Esophagus muscularis mucosa (tissue), 3 donors: ENCODE data around the gene UST.

ENCODE experiments used
- POLR2A ChIP-seq: fragments of 450-650 bp; IDR thresholded peaks from one replicate; pipeline ENCODE4 v1.6.1; 2017; ENCODE audit warnings: antibody characterized with exemption, moderate library complexity, mild to moderate bottlenecking, low read depth
- POLR2AphosphoS5 ChIP-seq, 2 donors: sonication (generic); formaldehyde crosslinking; IDR thresholded peaks; one replicate each; pipeline ENCODE4 v1.6.1; 2017; ENCODE audit warnings: antibody characterized with exemption in 2 of 2
- TF ChIP-seq, protein P1 (sequence below), 3 experiments: fragments of 200-600 bp in 2 of 3; fragments of 450-650 bp in 1 of 3; sonication (generic) in 2 of 3; IDR thresholded peaks; one replicate each; pipeline ENCODE4 v1.5.1; 2017 to 2019; ENCODE audit warnings: antibody characterized with exemption in 3 of 3, mild to moderate bottlenecking in 2 of 3, moderate library complexity in 1 of 3

DNA sequence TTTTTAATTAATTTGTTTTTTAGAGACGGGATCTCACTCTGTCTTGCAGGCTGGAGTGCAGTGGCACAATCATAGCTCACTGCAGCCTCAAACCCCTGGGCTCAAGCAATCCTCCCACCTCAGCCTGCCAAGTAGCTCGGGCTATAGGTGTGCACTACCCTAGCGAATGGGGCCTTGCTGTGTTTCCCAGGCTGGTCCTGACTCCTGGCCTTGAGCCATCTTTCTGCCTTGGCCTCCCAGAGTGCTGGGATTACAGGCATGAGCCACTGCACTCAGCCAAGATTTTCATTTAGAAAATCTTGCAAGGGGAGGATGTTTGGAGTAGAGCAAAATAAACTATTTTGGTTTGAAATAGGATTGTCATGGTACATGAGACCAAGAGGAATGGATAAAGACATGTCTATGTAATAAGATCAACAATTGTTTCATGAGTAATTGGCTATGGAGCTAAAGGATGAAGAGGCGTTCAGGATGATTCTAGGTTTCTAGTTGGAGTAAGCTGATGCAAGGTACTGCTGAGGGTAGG is 237.8 kb downstream of the UST start:
- TF ChIP-seq, protein P1, sequence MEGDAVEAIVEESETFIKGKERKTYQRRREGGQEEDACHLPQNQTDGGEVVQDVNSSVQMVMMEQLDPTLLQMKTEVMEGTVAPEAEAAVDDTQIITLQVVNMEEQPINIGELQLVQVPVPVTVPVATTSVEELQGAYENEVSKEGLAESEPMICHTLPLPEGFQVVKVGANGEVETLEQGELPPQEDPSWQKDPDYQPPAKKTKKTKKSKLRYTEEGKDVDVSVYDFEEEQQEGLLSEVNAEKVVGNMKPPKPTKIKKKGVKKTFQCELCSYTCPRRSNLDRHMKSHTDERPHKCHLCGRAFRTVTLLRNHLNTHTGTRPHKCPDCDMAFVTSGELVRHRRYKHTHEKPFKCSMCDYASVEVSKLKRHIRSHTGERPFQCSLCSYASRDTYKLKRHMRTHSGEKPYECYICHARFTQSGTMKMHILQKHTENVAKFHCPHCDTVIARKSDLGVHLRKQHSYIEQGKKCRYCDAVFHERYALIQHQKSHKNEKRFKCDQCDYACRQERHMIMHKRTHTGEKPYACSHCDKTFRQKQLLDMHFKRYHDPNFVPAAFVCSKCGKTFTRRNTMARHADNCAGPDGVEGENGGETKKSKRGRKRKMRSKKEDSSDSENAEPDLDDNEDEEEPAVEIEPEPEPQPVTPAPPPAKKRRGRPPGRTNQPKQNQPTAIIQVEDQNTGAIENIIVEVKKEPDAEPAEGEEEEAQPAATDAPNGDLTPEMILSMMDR (IDR thresholded peaks at IDR 0.05): no peak
- TF ChIP-seq POLR2A: no peak
- no peak for TF ChIP-seq POLR2AphosphoS5 (IDR thresholded peaks at IDR 0.05)
